ENCODE data around the gene MYOF. TPM values are rescaled to one million over a fixed set of nuclear protein-coding genes. Genes with fewer than 3 reads are reported as not detected.
"Not testable (repeated sequence)": the region's sequence is repeated elsewhere in the genome, so short reads cannot be mapped to it uniquely, and the experiment has no call there.

MYOF gene
- total RNA-seq, 1 donor from 2014 or later: 2.3 TPM

- intact Hi-C loops (cut with micrococcal nuclease): no loop called here
Observed at GRCh38 chr10:93363891-93364648, 118.1 kb downstream of the MYOF start.

DNA sequence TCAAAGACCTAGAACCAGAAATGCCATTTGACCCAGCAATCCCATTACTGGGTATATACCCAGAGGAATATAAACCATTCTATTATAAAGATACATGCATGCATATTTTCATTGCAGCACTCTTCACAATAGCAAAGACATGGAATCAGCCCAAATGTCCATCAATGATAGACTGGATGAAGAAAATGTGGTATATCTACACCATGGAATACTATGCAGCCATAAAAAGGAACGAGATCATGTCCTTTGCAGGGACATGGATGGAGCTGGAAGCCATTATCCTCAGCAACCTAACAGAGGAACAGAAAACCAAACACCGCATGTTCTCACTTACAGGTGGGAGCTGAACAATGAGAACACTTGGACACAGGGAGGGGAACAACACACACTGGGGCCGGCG is 123.7 kb downstream of the MYOF start:
- intact Hi-C loops (cut with micrococcal nuclease): not testable (repeated sequence)

DNA sequence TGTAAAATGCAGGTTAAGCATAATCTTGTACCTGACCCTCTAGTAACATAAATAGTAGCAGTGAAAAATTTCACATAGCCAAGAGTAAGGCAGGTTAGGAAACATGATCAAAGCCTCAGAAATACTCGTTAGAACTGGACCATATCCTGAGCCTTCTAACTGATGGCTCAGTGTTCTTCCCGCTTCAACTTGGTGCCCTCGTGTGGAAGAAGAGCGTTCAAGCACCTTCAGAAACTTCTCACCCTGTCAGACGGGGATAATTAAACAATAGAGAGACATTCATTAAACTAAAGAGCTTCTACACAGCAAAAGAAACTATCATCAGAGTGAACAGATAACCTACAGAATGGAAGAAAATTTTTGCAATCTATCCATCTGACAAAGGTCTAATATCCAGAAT is 124.5 kb downstream of the MYOF start:
- intact Hi-C loops (cut with micrococcal nuclease): loop anchor here (1.0 kb wide), 2 partner anchors 125 to 154 kb away; partner anchors contain the start of gene MYOF

- intact Hi-C loops (cut with micrococcal nuclease): no loop called here
Observed at GRCh38 chr10:93356516-93356915, 125.6 kb downstream of the MYOF start.

GRCh38 chr10:93352638-93353383 is 129.3 kb downstream of the MYOF start:
- intact Hi-C loops (cut with micrococcal nuclease): loop anchor here (1.0 to 5.0 kb wide), 5 partner anchors 238 to 468 kb away; no protein-coding TSS in a partner anchor

DNA sequence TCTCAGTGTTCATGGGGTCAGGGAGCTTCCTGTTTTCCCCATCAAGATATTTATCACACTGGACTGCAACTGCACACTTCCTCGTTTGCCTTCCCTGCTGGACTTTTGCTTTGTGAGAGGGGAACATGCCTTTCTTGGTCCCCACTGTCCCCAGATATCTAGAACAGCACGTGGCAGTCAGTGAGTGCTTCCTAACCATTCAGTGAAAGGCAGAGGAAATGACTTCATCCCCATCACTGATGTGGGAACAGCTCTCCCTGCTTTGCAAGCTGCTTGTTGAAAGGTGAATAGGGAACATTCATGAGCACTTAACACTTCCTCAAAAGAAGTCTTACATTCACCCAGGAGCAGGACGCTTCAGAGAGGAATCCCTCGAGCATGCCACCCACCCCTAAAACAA is 135.4 kb downstream of the MYOF start:
- intact Hi-C loops (cut with micrococcal nuclease): no loop called here

GRCh38 chr10:93346108-93346507 is 136.0 kb downstream of the MYOF start:
- intact Hi-C loops (cut with micrococcal nuclease): no loop called here

- intact Hi-C loops (cut with micrococcal nuclease): no loop called here
Observed at GRCh38 chr10:93344691-93345090, 137.4 kb downstream of the MYOF start.

DNA sequence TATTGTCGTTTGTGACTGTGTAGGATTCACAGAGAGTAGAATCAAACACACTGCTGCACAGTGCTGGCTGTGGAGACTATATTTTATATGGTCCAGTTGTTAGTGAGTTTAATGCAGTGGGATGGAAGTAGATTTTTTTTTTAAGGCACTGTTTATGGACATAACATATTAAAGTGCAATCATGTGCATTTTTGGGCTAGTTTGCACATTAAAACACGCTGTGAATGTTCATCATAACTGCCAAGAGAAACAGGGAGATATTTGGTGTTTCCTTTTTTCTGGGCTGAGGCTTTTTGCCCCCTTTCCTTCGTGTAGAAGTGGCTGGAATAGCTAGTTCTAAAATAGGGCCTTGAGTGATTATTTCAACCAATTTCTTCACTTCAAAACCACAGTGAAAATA is 139.2 kb downstream of the MYOF start:
- intact Hi-C loops (cut with micrococcal nuclease): no loop called here

DNA sequence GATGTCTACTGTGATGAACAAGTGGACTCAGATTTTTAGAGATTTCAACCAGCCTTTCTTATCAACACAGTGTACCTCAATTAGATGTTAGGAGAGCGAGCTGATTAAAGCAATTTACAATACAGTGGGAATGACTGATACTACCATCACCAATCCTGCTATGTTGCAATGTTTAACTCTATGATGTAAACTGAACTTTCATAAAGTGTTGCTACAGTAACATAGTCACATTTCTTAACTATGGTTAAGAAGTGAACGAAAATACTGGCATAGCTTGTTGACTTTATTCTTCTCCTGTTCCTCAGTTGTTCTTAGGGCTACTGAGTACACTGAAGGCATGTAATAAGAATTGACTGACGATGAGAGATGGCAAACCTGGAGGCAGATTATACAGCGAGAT is 139.8 kb downstream of the MYOF start:
- intact Hi-C loops (cut with micrococcal nuclease): no loop called here

GRCh38 chr10:93337309-93337721 is 144.8 kb downstream of the MYOF start:
- intact Hi-C loops (cut with micrococcal nuclease): no loop called here

GRCh38 chr10:93336678-93337077 is 145.5 kb downstream of the MYOF start:
- intact Hi-C loops (cut with micrococcal nuclease): no loop called here

- intact Hi-C loops (cut with micrococcal nuclease): no loop called here
Observed at GRCh38 chr10:93336110-93336509, 146.0 kb downstream of the MYOF start.

DNA sequence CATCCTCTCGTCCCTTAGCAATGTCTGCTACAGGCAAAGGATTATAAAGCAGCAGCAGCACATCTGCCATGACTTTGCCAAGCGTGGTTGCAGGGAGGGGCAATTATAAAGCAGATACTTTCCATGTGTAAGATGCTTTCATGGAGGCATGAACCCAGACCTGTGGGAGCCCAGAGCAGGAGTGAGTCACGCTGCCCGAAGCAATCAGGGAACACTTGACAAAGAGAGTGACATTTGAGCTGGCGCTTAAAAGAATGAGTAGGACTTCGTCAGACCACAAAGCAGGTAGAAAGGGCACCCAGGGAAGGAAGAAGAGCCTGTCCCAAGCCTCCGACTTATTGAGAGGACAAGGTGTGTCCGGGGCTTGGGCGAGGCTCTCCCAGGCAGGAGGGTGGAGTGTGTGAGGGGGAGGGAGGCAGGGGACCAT is 147.2 kb downstream of the MYOF start:
- intact Hi-C loops (cut with micrococcal nuclease): no loop called here

DNA sequence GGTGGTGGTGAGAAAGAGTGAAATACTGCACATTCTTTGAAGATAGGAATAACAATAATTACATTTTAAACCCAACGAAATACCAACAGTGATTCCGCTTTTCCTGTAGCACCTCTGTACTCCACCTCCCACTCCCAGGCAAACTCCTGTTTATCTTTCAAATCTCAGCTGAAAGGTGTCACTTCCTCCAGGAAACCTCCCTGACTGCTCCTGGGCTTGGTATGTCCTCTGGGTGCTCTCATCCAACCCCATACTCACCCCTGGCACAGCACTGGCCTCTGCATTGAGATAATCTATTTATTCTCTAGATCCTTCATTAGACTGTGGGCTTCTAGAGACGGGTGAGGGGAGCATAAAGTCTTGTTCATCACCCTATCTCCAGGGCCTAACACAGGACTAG is 148.0 kb downstream of the MYOF start:
- intact Hi-C loops (cut with micrococcal nuclease): no loop called here

GRCh38 chr10:93333278-93333978 is 148.7 kb downstream of the MYOF start:
- intact Hi-C loops (cut with micrococcal nuclease): no loop called here

DNA sequence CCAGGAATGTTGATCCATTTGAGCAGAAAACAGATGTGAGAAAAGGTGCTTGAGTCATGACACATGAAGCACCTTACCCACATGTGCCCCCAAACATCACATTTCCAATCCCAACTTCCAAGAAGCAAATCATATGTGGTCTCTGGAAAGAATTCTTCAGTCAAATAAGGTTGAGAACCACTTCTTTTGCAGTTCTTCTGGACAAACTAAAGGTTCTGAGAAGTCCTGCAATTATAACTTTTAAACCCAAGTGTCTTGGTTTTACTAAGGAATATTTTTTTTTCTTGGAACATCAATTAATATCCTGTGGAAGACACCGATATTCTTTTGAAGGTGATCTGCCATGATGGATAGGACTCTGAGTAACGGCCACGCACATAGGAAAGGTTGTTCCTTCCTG is 151.3 kb downstream of the MYOF start:
- intact Hi-C loops (cut with micrococcal nuclease): no loop called here

GRCh38 chr10:93319896-93320295 is 162.2 kb downstream of the MYOF start:
- intact Hi-C loops (cut with micrococcal nuclease): no loop called here

- intact Hi-C loops (cut with micrococcal nuclease): no loop called here
Observed at GRCh38 chr10:93319096-93319495, 163.0 kb downstream of the MYOF start.

- intact Hi-C loops (cut with micrococcal nuclease): no loop called here
Observed at GRCh38 chr10:93315246-93315645, 166.9 kb downstream of the MYOF start.

GRCh38 chr10:93314656-93315055 is 167.5 kb downstream of the MYOF start:
- intact Hi-C loops (cut with micrococcal nuclease): not testable (repeated sequence)

DNA sequence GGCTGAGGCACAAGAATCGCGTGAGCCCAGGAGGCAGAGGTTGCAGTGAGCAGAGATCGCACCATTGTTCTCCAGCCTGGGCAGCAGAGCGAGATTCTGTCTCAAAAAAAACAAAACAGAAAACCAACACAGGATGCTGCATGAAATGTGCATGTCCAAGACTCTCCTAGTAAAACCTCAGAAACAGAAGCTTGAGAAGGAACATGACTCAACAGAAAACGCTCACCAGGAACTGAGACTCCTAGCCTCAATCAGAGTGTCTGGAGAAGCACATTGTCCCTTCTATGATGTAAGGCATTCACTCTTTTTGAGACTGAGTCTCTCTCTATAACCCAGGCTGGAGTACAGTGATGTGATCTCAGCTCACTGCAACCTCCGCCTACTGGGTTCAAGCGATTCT is 168.3 kb downstream of the MYOF start:
- intact Hi-C loops (cut with micrococcal nuclease): no loop called here
